SIG-M5 (cell line): ENCODE results near the gene SNX2.
"Not testable (repeated sequence)": the region's sequence is repeated elsewhere in the genome, so short reads cannot be mapped to it uniquely, and the experiment has no call there.

Source experiments
- DNase-seq: peaks from one replicate; lab custom pipeline; 2025; lab: John Stamatoyannopoulos, UW

SNX2 gene, protein sequence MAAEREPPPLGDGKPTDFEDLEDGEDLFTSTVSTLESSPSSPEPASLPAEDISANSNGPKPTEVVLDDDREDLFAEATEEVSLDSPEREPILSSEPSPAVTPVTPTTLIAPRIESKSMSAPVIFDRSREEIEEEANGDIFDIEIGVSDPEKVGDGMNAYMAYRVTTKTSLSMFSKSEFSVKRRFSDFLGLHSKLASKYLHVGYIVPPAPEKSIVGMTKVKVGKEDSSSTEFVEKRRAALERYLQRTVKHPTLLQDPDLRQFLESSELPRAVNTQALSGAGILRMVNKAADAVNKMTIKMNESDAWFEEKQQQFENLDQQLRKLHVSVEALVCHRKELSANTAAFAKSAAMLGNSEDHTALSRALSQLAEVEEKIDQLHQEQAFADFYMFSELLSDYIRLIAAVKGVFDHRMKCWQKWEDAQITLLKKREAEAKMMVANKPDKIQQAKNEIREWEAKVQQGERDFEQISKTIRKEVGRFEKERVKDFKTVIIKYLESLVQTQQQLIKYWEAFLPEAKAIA

DNA sequence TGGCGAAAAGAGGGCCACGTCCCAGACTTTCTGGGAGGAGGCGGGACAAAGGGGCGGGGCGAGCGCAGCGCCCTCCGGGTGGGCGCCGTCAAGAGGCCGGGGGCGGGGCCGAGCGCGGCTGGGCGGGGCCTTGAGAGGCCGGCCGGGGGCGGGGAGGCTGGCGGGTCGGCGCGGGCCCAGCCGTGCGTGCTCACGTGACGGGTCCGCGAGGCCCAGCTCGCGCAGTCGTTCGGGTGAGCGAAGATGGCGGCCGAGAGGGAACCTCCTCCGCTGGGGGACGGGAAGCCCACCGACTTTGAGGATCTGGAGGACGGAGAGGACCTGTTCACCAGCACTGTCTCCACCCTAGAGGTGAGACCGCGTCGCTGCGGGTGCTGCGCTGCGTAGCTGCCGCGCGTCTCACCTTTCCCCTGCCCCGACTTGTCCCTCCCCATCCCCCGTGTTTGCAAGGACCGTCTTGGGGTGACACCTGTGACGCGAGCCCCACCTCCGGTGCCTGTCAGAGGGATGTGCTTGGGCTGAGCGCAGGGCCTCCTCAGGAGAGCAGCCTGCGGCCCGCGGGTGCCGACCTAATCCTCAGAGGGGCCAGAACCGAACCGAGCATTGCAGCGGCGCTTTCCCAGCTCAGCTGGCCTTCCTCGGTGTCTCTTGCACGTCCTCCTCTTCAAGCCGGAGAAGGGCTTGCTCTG is at the start of gene SNX2:
Gene SNX2, plus strand, starts transcription at position 220 of the 689 bp plus-strand sequence. Its CDS starts 24 bp downstream, at position 244.
- peak; percentile 75 for DNase-seq

GRCh38 chr5:122727112-122727541 is 47.8 kb upstream of the SNX2 start:
- DNase-seq: no peak

DNA sequence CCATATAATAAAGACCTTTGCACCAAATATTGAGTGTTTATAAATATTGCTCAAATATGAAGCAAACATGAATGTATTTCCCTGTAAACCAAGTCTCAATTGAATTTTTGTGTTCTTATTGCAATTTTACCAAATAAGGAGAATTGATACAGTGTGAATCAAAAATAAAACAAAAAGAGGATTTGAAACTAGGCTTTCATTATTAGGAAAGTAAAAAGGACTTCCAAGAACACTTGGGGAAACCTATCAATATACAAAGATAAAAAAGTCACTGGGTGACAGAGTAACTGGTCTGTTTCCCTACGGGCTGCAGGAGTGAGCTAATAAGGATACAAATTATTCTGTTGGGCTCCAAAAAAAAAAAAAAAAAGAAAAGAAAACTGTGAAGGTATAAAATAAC is 44.8 kb upstream of the SNX2 start:
- DNase-seq: no peak

- no peak for DNase-seq
These were observed 44.4 kb upstream of the SNX2 start for GRCh38 chr5:122730456-122730855.

DNA sequence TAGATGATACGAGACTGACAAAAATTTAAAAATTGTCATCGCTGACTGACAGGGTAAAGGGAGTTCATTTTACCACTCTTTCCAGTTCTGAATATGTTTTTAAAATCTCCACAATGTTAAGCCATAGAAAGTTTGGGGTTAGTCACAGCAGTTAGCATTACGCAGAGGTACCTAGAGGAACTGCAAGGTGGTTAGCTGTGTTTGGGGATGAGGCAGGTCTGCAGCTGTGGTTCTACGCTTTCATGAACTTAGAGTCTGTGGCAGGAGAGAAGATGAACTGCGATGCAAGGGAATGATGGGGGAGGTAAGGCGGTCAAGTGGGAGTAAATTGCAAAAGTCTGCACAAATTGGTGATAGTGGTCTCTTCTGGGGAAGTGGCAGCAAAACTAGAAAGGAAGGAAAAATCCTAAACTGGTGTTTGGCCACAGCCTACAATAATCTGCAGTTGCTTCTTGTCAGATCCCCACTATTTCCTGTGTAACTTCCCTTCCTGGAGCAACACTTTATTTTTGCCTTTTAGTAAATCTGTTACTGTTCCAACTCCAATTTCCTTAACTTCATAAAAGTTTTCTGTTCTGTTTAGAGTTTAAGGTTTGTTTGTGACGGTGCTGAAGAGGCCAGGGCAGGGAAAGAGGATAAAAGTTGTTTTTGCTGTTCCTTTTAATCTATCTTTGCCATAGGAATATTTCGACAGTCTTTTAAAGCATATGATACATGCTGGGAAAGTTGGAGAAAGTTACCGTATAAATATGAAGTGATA is 38.6 kb upstream of the SNX2 start:
- DNase-seq: no peak

DNA sequence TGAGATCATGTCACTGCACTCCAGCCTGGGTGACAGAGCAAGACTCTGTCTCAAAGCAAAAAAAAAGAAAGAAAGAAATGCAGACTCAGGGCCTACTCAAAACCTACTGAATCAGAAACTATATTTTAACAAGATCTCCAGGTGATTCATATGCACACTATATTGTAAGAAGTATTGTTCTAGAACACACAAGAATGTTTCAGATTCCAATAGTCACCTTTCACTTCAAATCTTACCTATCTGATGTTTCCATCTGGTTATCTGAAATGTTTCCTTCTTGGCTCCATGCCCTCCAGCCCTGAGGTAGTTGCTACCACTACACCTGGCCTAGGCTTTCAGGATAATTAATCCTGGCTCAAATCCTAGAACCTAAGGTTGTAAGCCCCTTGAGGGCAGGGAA is 36.8 kb upstream of the SNX2 start:
- no peak for DNase-seq

- no peak for DNase-seq
These were observed 33.2 kb upstream of the SNX2 start for GRCh38 chr5:122741681-122742080.

GRCh38 chr5:122743261-122743660 is 31.6 kb upstream of the SNX2 start:
- no peak for DNase-seq

DNA sequence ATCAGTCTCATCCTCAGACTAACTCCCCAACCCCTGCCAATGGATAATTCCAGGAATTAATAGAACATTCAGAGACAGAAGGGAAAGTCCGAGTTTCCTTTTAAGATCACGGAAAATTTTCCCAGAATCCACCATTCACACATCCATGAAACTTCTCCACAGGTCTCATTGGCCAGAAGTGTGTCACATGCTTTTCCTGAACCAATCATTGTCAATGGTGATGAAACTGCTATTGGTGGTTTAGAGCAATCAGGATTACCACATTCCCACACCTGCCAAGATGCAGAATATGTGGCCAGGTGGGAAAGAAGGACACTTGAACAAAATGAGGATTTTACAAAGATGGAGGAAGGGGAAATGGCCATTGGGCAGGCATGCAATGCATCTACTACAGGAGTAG is 29.3 kb upstream of the SNX2 start:
- no peak for DNase-seq

DNA sequence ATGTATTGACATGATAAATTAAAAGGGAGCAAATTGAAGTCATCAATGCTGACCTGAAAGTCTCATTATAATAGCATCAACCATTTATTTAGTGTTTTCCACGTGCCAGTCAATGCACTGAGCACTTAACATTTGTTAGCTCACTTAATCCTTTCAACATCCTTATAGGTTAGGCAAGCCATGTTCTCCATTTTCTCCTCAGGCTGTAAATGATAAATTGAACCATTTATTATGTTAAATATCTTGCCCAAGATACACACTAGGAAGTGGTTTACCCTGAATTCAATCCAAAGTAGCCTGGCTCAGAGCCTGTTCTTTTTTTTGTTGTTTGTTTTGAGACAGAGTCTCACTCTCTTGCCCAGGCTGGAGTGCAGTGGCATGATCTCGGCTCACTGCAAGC is 25.0 kb upstream of the SNX2 start:
- no peak for DNase-seq

DNA sequence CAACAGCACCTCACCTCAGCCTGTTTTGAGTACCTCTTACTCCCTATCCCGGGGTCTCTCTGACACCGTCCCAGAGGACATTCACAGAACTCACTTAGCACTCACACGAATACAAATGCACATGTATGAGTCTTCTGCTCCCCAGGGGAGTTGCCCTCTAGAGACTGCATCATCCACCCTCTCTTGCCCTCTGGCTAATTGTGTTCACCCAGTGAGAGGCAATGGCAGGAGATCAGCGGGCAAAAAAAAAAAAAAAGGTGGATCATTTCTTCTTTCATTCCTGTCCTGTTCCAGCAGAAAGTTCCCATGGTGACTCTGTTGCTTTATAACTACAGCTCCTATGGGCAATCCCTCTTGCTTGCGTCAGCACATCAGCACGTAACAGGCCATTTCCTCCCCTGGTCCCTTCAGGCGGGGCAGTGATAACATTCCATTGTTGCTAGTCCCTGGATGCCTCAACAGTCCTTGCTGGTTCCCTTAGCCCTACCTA is 23.5 kb upstream of the SNX2 start:
- no peak for DNase-seq

GRCh38 chr5:122753500-122753899 is 21.4 kb upstream of the SNX2 start:
- no peak for DNase-seq

- DNase-seq: no peak
These were observed 19.1 kb upstream of the SNX2 start for GRCh38 chr5:122755783-122756182.

- peak; percentile 57 for DNase-seq
These were observed 18.5 kb upstream of the SNX2 start for GRCh38 chr5:122756264-122756911.

DNA sequence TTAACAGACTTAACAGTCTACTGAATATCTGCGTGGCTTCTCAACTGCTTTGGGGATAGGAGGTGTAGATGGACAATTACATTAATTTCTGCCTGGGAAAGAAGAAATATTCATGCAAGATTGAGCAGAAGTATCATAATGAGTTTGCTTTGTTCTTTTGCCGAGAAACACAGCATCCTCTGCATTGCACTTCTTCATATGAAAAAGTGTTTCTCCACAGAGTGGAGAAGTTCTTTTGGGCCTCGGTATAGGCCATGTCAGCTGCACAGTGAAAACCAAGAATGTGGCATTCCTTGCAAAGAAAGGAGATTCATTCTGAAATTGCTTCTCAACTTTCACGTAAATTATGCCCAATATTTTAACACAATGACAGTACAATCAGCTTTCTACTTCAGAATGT is 17.6 kb upstream of the SNX2 start:
- DNase-seq: no peak

GRCh38 chr5:122759241-122760070 is 15.4 kb upstream of the SNX2 start:
- DNase-seq: no peak

GRCh38 chr5:122760236-122760635 is 14.6 kb upstream of the SNX2 start:
- DNase-seq: no peak

DNA sequence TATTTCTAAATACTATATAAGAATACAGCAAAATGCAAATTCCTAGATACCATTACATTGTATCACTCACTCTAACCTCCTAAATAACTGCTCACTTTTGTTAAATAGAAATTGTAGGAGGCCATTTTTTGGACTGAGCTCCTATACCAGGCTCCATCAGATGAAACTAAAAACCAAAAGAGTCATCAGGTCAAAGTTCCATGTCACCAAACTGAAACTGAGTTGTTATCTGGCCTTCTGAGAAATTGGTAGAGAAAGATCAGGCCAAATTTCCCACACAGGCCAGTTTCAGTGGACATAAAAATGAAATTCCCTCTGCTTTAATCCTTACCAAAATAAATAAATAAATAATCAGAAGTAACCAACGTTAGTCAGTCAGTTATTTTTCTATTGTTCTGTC is 13.8 kb upstream of the SNX2 start:
- DNase-seq: no peak

- not testable (repeated sequence) for DNase-seq
These were observed 13.0 kb upstream of the SNX2 start for GRCh38 chr5:122761896-122762295.

GRCh38 chr5:122766130-122766529 is 8.8 kb upstream of the SNX2 start:
- no peak for DNase-seq

DNA sequence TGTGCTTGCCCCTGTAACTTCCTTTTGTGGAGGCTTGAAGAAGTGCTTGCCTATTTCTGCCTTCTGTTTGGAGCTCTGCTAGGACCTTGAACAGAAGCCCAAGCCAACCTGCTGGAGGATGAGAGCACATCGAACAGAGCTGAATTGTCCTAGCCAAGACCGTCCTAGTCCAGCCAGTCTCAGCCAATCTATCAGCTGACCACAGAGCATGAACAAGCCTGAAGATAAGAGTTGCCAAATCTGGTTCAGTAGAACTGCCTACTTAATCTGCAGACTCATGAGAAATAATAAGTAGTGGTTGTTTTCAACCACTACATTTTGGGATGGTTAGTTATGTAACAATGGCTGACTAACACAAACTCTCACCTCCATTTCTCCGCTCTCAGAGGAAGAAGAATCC is 4.4 kb upstream of the SNX2 start:
- DNase-seq: no peak
